Measurements from ENCODE around the gene TNF. TPM values are rescaled to one million over a fixed set of nuclear protein-coding genes. Genes with fewer than 3 reads are reported as not detected.
"Not testable (repeated sequence)": the region's sequence is repeated elsewhere in the genome, so short reads cannot be mapped to it uniquely, and the experiment has no call there.

Gene TNF
- total RNA-seq, 1 experiment from 2014 or later = 0.31 TPM

DNA sequence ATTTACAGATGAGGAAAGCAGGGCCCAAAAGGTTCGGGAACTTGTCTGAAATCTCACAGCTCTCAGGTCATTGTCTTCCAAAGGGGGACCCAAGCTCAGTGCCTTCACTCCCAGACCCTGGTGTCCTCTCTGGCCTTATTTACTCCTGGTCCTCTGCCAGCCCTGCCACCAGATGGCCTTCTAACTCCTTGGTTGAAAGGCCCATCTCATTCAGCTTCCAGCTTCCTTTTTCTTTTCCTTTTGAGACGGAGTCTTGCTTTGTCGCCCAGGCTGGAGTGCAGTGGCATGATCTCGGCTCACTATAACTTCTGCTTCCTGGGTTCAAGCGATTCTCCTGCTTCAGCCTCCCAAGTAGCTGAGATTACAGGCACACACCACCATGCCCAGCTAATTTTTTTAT, 24.0 kb upstream of the TNF start:
- not testable (repeated sequence) for H3K4me3 Mint-ChIP-seq; H3K9me3 Mint-ChIP-seq; H3K4me1 Mint-ChIP-seq; H3K27me3 Mint-ChIP-seq (ENCODE audit: low read depth)
- ATAC-seq = peak; percentile 6; the same call in 1 of the 2 replicates
- TF ChIP-seq, protein P1, sequence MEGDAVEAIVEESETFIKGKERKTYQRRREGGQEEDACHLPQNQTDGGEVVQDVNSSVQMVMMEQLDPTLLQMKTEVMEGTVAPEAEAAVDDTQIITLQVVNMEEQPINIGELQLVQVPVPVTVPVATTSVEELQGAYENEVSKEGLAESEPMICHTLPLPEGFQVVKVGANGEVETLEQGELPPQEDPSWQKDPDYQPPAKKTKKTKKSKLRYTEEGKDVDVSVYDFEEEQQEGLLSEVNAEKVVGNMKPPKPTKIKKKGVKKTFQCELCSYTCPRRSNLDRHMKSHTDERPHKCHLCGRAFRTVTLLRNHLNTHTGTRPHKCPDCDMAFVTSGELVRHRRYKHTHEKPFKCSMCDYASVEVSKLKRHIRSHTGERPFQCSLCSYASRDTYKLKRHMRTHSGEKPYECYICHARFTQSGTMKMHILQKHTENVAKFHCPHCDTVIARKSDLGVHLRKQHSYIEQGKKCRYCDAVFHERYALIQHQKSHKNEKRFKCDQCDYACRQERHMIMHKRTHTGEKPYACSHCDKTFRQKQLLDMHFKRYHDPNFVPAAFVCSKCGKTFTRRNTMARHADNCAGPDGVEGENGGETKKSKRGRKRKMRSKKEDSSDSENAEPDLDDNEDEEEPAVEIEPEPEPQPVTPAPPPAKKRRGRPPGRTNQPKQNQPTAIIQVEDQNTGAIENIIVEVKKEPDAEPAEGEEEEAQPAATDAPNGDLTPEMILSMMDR (IDR thresholded peaks at IDR 0.05) = 0 out of 2 replicates have a peak, but pooled peaks have one; percentile 24
- TF ChIP-seq ZNF121 (CRISPR knock-in tag; IDR thresholded peaks at IDR 0.05) = 0 out of 2 replicates have a peak, but pooled peaks have one; percentile 45
- CTCF ChIA-PET = interaction anchor here (0.6 to 7.2 kb wide), 36 partner anchors 9 to 515 kb away, joined by 3 to 319 read pairs (median 4); partner anchors contain the start of genes C6orf47, DDAH2, DDX39B and LST1
- peak; percentile 62 for DNase-seq (ENCODE audit: low spot score)
- POLR2A ChIA-PET = interaction anchor here (0.6 to 1.4 kb wide), 6 partner anchors 10 to 113 kb away, joined by 3 to 6 read pairs (median 4); partner anchors contain the start of genes DDX39B, GPANK1 and NCR3
- peak overlapping the region; percentile 70; the same call in 1 of the 2 replicates for H3K27ac Mint-ChIP-seq
- peaks cover 22% of the 10 kb centered on the region for H3K36me3 Mint-ChIP-seq

DNA sequence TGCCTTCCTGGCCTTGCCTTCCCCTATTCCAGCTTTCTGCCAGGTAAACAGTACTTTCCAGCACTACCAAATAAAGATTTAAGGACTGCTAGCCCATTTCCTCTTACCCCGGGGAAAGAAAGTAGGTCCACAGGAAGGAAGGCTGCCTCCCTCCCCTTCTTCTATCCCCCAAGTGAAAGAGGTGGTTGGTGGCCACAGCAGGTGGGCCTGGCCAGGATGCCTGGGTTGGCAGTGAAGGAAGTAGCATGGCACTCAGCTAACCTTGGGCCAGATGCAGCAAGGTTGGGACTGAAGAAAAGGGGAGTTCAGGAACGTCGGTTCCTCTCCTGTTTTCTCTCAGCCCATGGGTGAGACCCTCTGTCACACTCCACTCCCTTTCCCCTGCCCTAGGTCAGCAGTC, 19.1 kb upstream of the TNF start:
- no peaks in the 10 kb centered on the region for H3K9me3 Mint-ChIP-seq
- DNase-seq (ENCODE audit: low spot score) (no peak), ATAC-seq (no peak)
- peaks cover 19% of the 10 kb centered on the region for H3K36me3 Mint-ChIP-seq
- no peak overlapping the region for H3K4me3 Mint-ChIP-seq
- peaks cover 9% of the 10 kb centered on the region for H3K4me1 Mint-ChIP-seq
- H3K27me3 Mint-ChIP-seq (ENCODE audit: low read depth) = no peaks in the 10 kb centered on the region
- POLR2A ChIA-PET = no interaction called here
- no peak overlapping the region for H3K27ac Mint-ChIP-seq
- CTCF ChIA-PET = interaction anchor here (0.8 to 2.1 kb wide), 5 partner anchors 10 to 43 kb away, joined by 3 to 7 read pairs (median 3); partner anchors contain the start of genes ATP6V1G2 and NCR3
- TF ChIP-seq SP1 (CRISPR knock-in tag; conservative IDR thresholded peaks at IDR 0.05) (no peak), ERG (CRISPR knock-in tag; IDR thresholded peaks at IDR 0.05) (no peak), GTF2I (CRISPR knock-in tag; conservative IDR thresholded peaks at IDR 0.05) (no peak), ELF4 (CRISPR knock-in tag; IDR thresholded peaks at IDR 0.05; ENCODE audit: low read depth) (no peak), AFF4 (CRISPR knock-in tag; IDR thresholded peaks at IDR 0.05; ENCODE audit: borderline replicate concordance) (no peak), IRF2 (CRISPR knock-in tag; IDR thresholded peaks at IDR 0.05; ENCODE audit: borderline replicate concordance, low read depth) (no peak), FOXP4 (CRISPR knock-in tag; IDR thresholded peaks at IDR 0.05) (no peak)
- TF ChIP-seq, protein P2, sequence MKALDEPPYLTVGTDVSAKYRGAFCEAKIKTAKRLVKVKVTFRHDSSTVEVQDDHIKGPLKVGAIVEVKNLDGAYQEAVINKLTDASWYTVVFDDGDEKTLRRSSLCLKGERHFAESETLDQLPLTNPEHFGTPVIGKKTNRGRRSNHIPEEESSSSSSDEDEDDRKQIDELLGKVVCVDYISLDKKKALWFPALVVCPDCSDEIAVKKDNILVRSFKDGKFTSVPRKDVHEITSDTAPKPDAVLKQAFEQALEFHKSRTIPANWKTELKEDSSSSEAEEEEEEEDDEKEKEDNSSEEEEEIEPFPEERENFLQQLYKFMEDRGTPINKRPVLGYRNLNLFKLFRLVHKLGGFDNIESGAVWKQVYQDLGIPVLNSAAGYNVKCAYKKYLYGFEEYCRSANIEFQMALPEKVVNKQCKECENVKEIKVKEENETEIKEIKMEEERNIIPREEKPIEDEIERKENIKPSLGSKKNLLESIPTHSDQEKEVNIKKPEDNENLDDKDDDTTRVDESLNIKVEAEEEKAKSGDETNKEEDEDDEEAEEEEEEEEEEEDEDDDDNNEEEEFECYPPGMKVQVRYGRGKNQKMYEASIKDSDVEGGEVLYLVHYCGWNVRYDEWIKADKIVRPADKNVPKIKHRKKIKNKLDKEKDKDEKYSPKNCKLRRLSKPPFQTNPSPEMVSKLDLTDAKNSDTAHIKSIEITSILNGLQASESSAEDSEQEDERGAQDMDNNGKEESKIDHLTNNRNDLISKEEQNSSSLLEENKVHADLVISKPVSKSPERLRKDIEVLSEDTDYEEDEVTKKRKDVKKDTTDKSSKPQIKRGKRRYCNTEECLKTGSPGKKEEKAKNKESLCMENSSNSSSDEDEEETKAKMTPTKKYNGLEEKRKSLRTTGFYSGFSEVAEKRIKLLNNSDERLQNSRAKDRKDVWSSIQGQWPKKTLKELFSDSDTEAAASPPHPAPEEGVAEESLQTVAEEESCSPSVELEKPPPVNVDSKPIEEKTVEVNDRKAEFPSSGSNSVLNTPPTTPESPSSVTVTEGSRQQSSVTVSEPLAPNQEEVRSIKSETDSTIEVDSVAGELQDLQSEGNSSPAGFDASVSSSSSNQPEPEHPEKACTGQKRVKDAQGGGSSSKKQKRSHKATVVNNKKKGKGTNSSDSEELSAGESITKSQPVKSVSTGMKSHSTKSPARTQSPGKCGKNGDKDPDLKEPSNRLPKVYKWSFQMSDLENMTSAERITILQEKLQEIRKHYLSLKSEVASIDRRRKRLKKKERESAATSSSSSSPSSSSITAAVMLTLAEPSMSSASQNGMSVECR (CRISPR knock-in tag; IDR thresholded peaks at IDR 0.05; ENCODE audit: borderline replicate concordance) = no peak
